Skeletal muscle tissue (tissue), 4 donors: ENCODE measurements around the gene SLC39A10. TPM values are rescaled to one million over a fixed set of nuclear protein-coding genes. Genes with fewer than 3 reads are reported as not detected.

ENCODE experiments used
- H3K27ac ChIP-seq: one replicate; pipeline ENCODE4 v1.7.0; 2013; ENCODE audit warnings: mild to moderate bottlenecking, low read depth, low read length, inconsistent platforms
- H3K27me3 ChIP-seq, 3 donors: one replicate each; pipeline ENCODE4 v1.7.0; 2013; ENCODE audit warnings: low read length in 3 of 3; ENCODE audit not compliant: control insufficient read depth in 3 of 3, insufficient read depth in 3 of 3
- H3K36me3 ChIP-seq, 3 donors: one replicate each; pipeline ENCODE4 v1.7.0; 2013; ENCODE audit warnings: low read length in 3 of 3; ENCODE audit not compliant: control insufficient read depth in 3 of 3, insufficient read depth in 3 of 3
- H3K4me1 ChIP-seq, 3 donors: one replicate each; pipeline ENCODE4 v1.7.0; 2013; ENCODE audit warnings: low read length in 3 of 3, mild to moderate bottlenecking in 3 of 3; ENCODE audit not compliant: control insufficient read depth in 3 of 3, insufficient read depth in 3 of 3
- H3K4me3 ChIP-seq, 3 donors: one replicate each; pipeline ENCODE4 v1.7.0; 2013; ENCODE audit warnings: low read length in 3 of 3
- H3K9ac ChIP-seq, 3 donors: one replicate each; pipeline ENCODE4 v1.7.0; 2013; ENCODE audit warnings: low read length in 3 of 3, mild to moderate bottlenecking in 3 of 3, moderate library complexity in 2 of 3, low read depth in 1 of 3
- H3K9me3 ChIP-seq, 3 donors: one replicate each; pipeline ENCODE4 v1.7.0; 2013; ENCODE audit warnings: low read length in 3 of 3; ENCODE audit not compliant: control insufficient read depth in 3 of 3
- total RNA-seq: library from RNA; depleted of rRNA; stranded (reverse); fragments of >200 nt; gene quantifications from one replicate; pipeline ENCODE4 v1.2.3, GENCODE V29; 2014
- donor health status: Osteomylitis.

Gene SLC39A10
- total RNA-seq, 1 donor from 2014 or later, result 21.9 TPM

- no peaks in the 10 kb centered on the region for H3K9me3 ChIP-seq
- no peaks in the 10 kb centered on the region for H3K4me1 ChIP-seq
- no peak overlapping the region for H3K4me3 ChIP-seq
- H3K27ac ChIP-seq, result no peak overlapping the region
- no peaks in the 10 kb centered on the region for H3K36me3 ChIP-seq
- H3K9ac ChIP-seq, result no peak overlapping the region
- H3K27me3 ChIP-seq, result no peaks in the 10 kb centered on the region
Measured at GRCh38 chr2:195626507-195626906, 30.5 kb upstream of the SLC39A10 start.

GRCh38 chr2:195628666-195629065, 28.4 kb upstream of the SLC39A10 start:
- Histone ChIP-seq H3K9ac (no peak overlapping the region), H3K9me3 (no peaks in the 10 kb centered on the region), H3K4me1 (no peaks in the 10 kb centered on the region), H3K27ac (no peak overlapping the region), H3K4me3 (no peak overlapping the region), H3K27me3 (no peaks in the 10 kb centered on the region), H3K36me3 (no peaks in the 10 kb centered on the region)

GRCh38 chr2:195632856-195633572, 24.0 kb upstream of the SLC39A10 start:
- no peaks in the 10 kb centered on the region for H3K27me3 ChIP-seq
- H3K9me3 ChIP-seq, result no peaks in the 10 kb centered on the region
- H3K36me3 ChIP-seq, result no peaks in the 10 kb centered on the region
- H3K4me3 ChIP-seq, result no peak overlapping the region
- no peaks in the 10 kb centered on the region for H3K4me1 ChIP-seq
- H3K27ac ChIP-seq, result no peak overlapping the region
- H3K9ac ChIP-seq, result no peak overlapping the region

GRCh38 chr2:195633573-195633870, 23.5 kb upstream of the SLC39A10 start:
- Histone ChIP-seq H3K4me3 (no peak overlapping the region), H3K9me3 (no peaks in the 10 kb centered on the region), H3K27me3 (no peaks in the 10 kb centered on the region), H3K36me3 (no peaks in the 10 kb centered on the region), H3K9ac (no peak overlapping the region), H3K4me1 (no peaks in the 10 kb centered on the region), H3K27ac (no peak overlapping the region)

GRCh38 chr2:195633974-195634373, 23.1 kb upstream of the SLC39A10 start:
- H3K27me3 ChIP-seq, result no peaks in the 10 kb centered on the region
- H3K9me3 ChIP-seq, result no peaks in the 10 kb centered on the region
- H3K36me3 ChIP-seq, result no peaks in the 10 kb centered on the region

GRCh38 chr2:195636890-195637289, 20.1 kb upstream of the SLC39A10 start:
- Histone ChIP-seq H3K9me3 (no peaks in the 10 kb centered on the region), H3K9ac (no peak overlapping the region), H3K36me3 (no peaks in the 10 kb centered on the region), H3K4me1 (no peaks in the 10 kb centered on the region), H3K27ac (no peak overlapping the region), H3K4me3 (no peak overlapping the region), H3K27me3 (no peaks in the 10 kb centered on the region)

More at GRCh38 chr2:195633974-195634373, 23.1 kb upstream of the SLC39A10 start:
- Histone ChIP-seq H3K27ac (no peak overlapping the region), H3K4me3 (no peak overlapping the region), H3K4me1 (no peaks in the 10 kb centered on the region), H3K9ac (no peak overlapping the region)

- Histone ChIP-seq H3K4me1 (no peaks in the 10 kb centered on the region), H3K9ac (no peak overlapping the region), H3K4me3 (no peak overlapping the region), H3K27me3 (no peaks in the 10 kb centered on the region), H3K36me3 (no peaks in the 10 kb centered on the region), H3K27ac (no peak overlapping the region), H3K9me3 (no peaks in the 10 kb centered on the region)
Measured at GRCh38 chr2:195638750-195639149, 18.3 kb upstream of the SLC39A10 start.

GRCh38 chr2:195639238-195639858, 17.7 kb upstream of the SLC39A10 start:
- no peak overlapping the region for H3K4me3 ChIP-seq
- H3K4me1 ChIP-seq, result no peaks in the 10 kb centered on the region
- no peaks in the 10 kb centered on the region for H3K27me3 ChIP-seq
- no peak overlapping the region for H3K9ac ChIP-seq
- no peaks in the 10 kb centered on the region for H3K9me3 ChIP-seq
- no peaks in the 10 kb centered on the region for H3K36me3 ChIP-seq
- no peak overlapping the region for H3K27ac ChIP-seq

- Histone ChIP-seq H3K4me1 (no peaks in the 10 kb centered on the region), H3K27ac (no peak overlapping the region), H3K27me3 (no peaks in the 10 kb centered on the region), H3K9ac (no peak overlapping the region), H3K9me3 (no peaks in the 10 kb centered on the region), H3K36me3 (no peaks in the 10 kb centered on the region), H3K4me3 (no peak overlapping the region)
Measured at GRCh38 chr2:195639959-195640358, 17.1 kb upstream of the SLC39A10 start.

GRCh38 chr2:195642027-195642678, 14.9 kb upstream of the SLC39A10 start:
- Histone ChIP-seq H3K27me3 (no peaks in the 10 kb centered on the region), H3K4me3 (no peak overlapping the region), H3K9ac (no peak overlapping the region), H3K36me3 (no peaks in the 10 kb centered on the region), H3K27ac (no peak overlapping the region), H3K9me3 (no peaks in the 10 kb centered on the region), H3K4me1 (no peaks in the 10 kb centered on the region)
